ENCODE data around the gene BMP3.

Gene BMP3

GRCh38 chr4:81030061-81030980, at the start of gene BMP3:
BMP3 (plus strand) TSS chr4:81030708; CDS start chr4:81031285, 577 bp downstream.
- TF ChIP-seq CTCF (IDR thresholded peaks at IDR 0.05; ENCODE audit: low read depth, low read length, missing control alignments), result no peak
- peak within 1 kb of the TSS; percentile 9; the same call in 1 of the 2 replicates for H3K4me3 ChIP-seq (replicated peaks; ENCODE audit: low read depth, low read length)
- DNase-seq (ENCODE audit: extremely low read depth, low read depth), result no peak

- no peak for TF ChIP-seq CTCF (IDR thresholded peaks at IDR 0.05; ENCODE audit: low read depth, low read length, missing control alignments)
- no peak for DNase-seq (ENCODE audit: extremely low read depth, low read depth)
- no peak overlapping the region for H3K4me3 ChIP-seq (replicated peaks; ENCODE audit: low read depth, low read length)
These were observed 44.5 kb upstream of the BMP3 start for GRCh38 chr4:80986011-80986410.

GRCh38 chr4:80989921-80990544, 40.5 kb upstream of the BMP3 start:
- peak; percentile 37 for DNase-seq (ENCODE audit: extremely low read depth, low read depth)
- peak; percentile 65 for TF ChIP-seq CTCF (IDR thresholded peaks at IDR 0.05; ENCODE audit: low read depth, low read length, missing control alignments)
- H3K4me3 ChIP-seq (replicated peaks; ENCODE audit: low read depth, low read length), result no peak overlapping the region

- H3K4me3 ChIP-seq (replicated peaks; ENCODE audit: low read depth, low read length), result no peak overlapping the region
- DNase-seq (ENCODE audit: extremely low read depth, low read depth), result no peak
- TF ChIP-seq CTCF (IDR thresholded peaks at IDR 0.05; ENCODE audit: low read depth, low read length, missing control alignments), result no peak
These were observed 39.7 kb upstream of the BMP3 start for GRCh38 chr4:80990851-80991250.

- TF ChIP-seq CTCF (IDR thresholded peaks at IDR 0.05; ENCODE audit: low read depth, low read length, missing control alignments), result no peak
- H3K4me3 ChIP-seq (replicated peaks; ENCODE audit: low read depth, low read length), result no peak overlapping the region
- no peak for DNase-seq (ENCODE audit: extremely low read depth, low read depth)
These were observed 30.6 kb upstream of the BMP3 start for GRCh38 chr4:80999943-81000342.

- no peak overlapping the region for H3K4me3 ChIP-seq (replicated peaks; ENCODE audit: low read depth, low read length)
- no peak for DNase-seq (ENCODE audit: extremely low read depth, low read depth)
- TF ChIP-seq CTCF (IDR thresholded peaks at IDR 0.05; ENCODE audit: low read depth, low read length, missing control alignments), result no peak
These were observed 26.9 kb upstream of the BMP3 start for GRCh38 chr4:81003597-81004111.

Data from HFF-Myc (cell line).